ENCODE data around the gene USP7.

Gene USP7

GRCh38 chr16:8864480-8865110 lies 99.1 kb downstream of the USP7 start:
- ChIA-PET CTCF (interaction anchor here (1.4 kb wide), 1 partner anchor 62 kb away, joined by 3 read pairs; no protein-coding TSS in a partner anchor), POLR2A (interaction anchor here (0.6 kb wide), 1 partner anchor 15 kb away, joined by 3 read pairs; no protein-coding TSS in a partner anchor)
- Histone ChIP-seq H3K4me3 (ENCODE audit: control insufficient read depth in 1 of 7, extremely low read depth in 1 of 7, insufficient read depth in 4 of 7, low read depth in 2 of 7, low read length in 6 of 7) (no peak overlapping the region), H3K27me3 (replicated peaks in 2 of 5; ENCODE audit: control insufficient read depth in 4 of 5, insufficient read depth in 5 of 5, low read length in 4 of 5) (no peaks in the 10 kb centered on the region), H3K4me1 (ENCODE audit: control extremely low read depth in 1 of 4, control insufficient read depth in 4 of 4, insufficient read depth in 4 of 4, low read length in 3 of 4) (peaks cover 3 to 42% (median 29%) of the 10 kb centered on the region in 4 experiments), H3K36me3 (ENCODE audit: control insufficient read depth in 4 of 4, insufficient read depth in 4 of 4, low read length in 3 of 4) (peaks cover 0 to 17% (median 0%) of the 10 kb centered on the region in 4 experiments), H3K27ac (ENCODE audit: insufficient read depth in 1 of 2, low read depth in 1 of 2, low read length in 2 of 2, poor library complexity in 1 of 2, severe bottlenecking in 2 of 2) (no peak overlapping the region), H3K9me3 (ENCODE audit: control extremely low read depth in 1 of 5, control insufficient read depth in 4 of 5, insufficient read depth in 2 of 5, low read depth in 1 of 5, low read length in 4 of 5) (no peaks in the 10 kb centered on the region)
- 72% methylated on average over 8 of the region's 13 CpGs for WGBS (ENCODE audit: insufficient coverage)
- DNase-seq = no peak

GRCh38 chr16:8863594-8864424 lies 99.9 kb downstream of the USP7 start:
- peaks cover 3 to 37% (median 25%) of the 10 kb centered on the region in 4 experiments for H3K4me1 ChIP-seq (ENCODE audit: control extremely low read depth in 1 of 4, control insufficient read depth in 4 of 4, insufficient read depth in 4 of 4, low read length in 3 of 4)
- no peaks in the 10 kb centered on the region for H3K27me3 ChIP-seq (replicated peaks in 2 of 5; ENCODE audit: control insufficient read depth in 4 of 5, insufficient read depth in 5 of 5, low read length in 4 of 5)
- DNase-seq = no peak
- H3K27ac ChIP-seq (ENCODE audit: insufficient read depth in 1 of 2, low read depth in 1 of 2, low read length in 2 of 2, poor library complexity in 1 of 2, severe bottlenecking in 2 of 2) = no peak overlapping the region
- H3K9me3 ChIP-seq (ENCODE audit: control extremely low read depth in 1 of 5, control insufficient read depth in 4 of 5, insufficient read depth in 2 of 5, low read depth in 1 of 5, low read length in 4 of 5) = no peaks in the 10 kb centered on the region
- ChIA-PET CTCF (interaction anchor here (0.8 to 1.4 kb wide), 3 partner anchors 15 to 255 kb away, joined by 3 to 4 read pairs (median 3); no protein-coding TSS in a partner anchor), POLR2A (interaction anchor here (0.6 kb wide), 2 partner anchors 16 to 212 kb away, joined by 3 to 5 read pairs; no protein-coding TSS in a partner anchor)
- no peak overlapping the region for H3K4me3 ChIP-seq (ENCODE audit: control insufficient read depth in 1 of 7, extremely low read depth in 1 of 7, insufficient read depth in 4 of 7, low read depth in 2 of 7, low read length in 6 of 7)
- 95% methylated on average over 11 of the region's 17 CpGs for WGBS (ENCODE audit: insufficient coverage)
- H3K36me3 ChIP-seq (ENCODE audit: control insufficient read depth in 4 of 4, insufficient read depth in 4 of 4, low read length in 3 of 4) = peaks cover 0 to 24% (median 3%) of the 10 kb centered on the region in 4 experiments

- peaks cover 0 to 28% (median 18%) of the 10 kb centered on the region in 4 experiments for H3K4me1 ChIP-seq (ENCODE audit: control extremely low read depth in 1 of 4, control insufficient read depth in 4 of 4, insufficient read depth in 4 of 4, low read length in 3 of 4)
- 80% methylated on average over 9 of the region's 14 CpGs for WGBS (ENCODE audit: insufficient coverage)
- peaks cover 0 to 34% (median 9%) of the 10 kb centered on the region in 4 experiments for H3K36me3 ChIP-seq (ENCODE audit: control insufficient read depth in 4 of 4, insufficient read depth in 4 of 4, low read length in 3 of 4)
- ChIA-PET CTCF (interaction anchor here (0.8 to 1.3 kb wide), 4 partner anchors 17 to 295 kb away, joined by 3 to 4 read pairs (median 3); no protein-coding TSS in a partner anchor), POLR2A (no interaction called here)
- no peak overlapping the region for H3K4me3 ChIP-seq (ENCODE audit: control insufficient read depth in 1 of 7, extremely low read depth in 1 of 7, insufficient read depth in 4 of 7, low read depth in 2 of 7, low read length in 6 of 7)
- DNase-seq = no peak
- no peaks in the 10 kb centered on the region for H3K27me3 ChIP-seq (replicated peaks in 2 of 5; ENCODE audit: control insufficient read depth in 4 of 5, insufficient read depth in 5 of 5, low read length in 4 of 5)
- no peak overlapping the region for H3K27ac ChIP-seq (ENCODE audit: insufficient read depth in 1 of 2, low read depth in 1 of 2, low read length in 2 of 2, poor library complexity in 1 of 2, severe bottlenecking in 2 of 2)
- H3K9me3 ChIP-seq (ENCODE audit: control extremely low read depth in 1 of 5, control insufficient read depth in 4 of 5, insufficient read depth in 2 of 5, low read depth in 1 of 5, low read length in 4 of 5) = no peaks in the 10 kb centered on the region
Measured at GRCh38 chr16:8862309-8863130, 101.2 kb downstream of the USP7 start.

GRCh38 chr16:8861563-8862308 lies 102.0 kb downstream of the USP7 start:
- POLR2A ChIA-PET = no interaction called here
- no peak for DNase-seq
- Histone ChIP-seq H3K9me3 (ENCODE audit: control extremely low read depth in 1 of 5, control insufficient read depth in 4 of 5, insufficient read depth in 2 of 5, low read depth in 1 of 5, low read length in 4 of 5) (no peaks in the 10 kb centered on the region), H3K27me3 (replicated peaks in 2 of 5; ENCODE audit: control insufficient read depth in 4 of 5, insufficient read depth in 5 of 5, low read length in 4 of 5) (no peaks in the 10 kb centered on the region), H3K36me3 (ENCODE audit: control insufficient read depth in 4 of 4, insufficient read depth in 4 of 4, low read length in 3 of 4) (peaks cover 0 to 37% (median 11%) of the 10 kb centered on the region in 4 experiments), H3K27ac (ENCODE audit: insufficient read depth in 1 of 2, low read depth in 1 of 2, low read length in 2 of 2, poor library complexity in 1 of 2, severe bottlenecking in 2 of 2) (no peak overlapping the region), H3K4me3 (ENCODE audit: control insufficient read depth in 1 of 7, extremely low read depth in 1 of 7, insufficient read depth in 4 of 7, low read depth in 2 of 7, low read length in 6 of 7) (no peak overlapping the region), H3K4me1 (ENCODE audit: control extremely low read depth in 1 of 4, control insufficient read depth in 4 of 4, insufficient read depth in 4 of 4, low read length in 3 of 4) (peaks cover 0 to 23% (median 14%) of the 10 kb centered on the region in 4 experiments)
- 98% methylated on average over 8 of the region's 14 CpGs for WGBS (ENCODE audit: insufficient coverage)
- CTCF ChIA-PET = interaction anchor here (0.6 to 1.3 kb wide), 6 partner anchors 9 to 295 kb away, joined by 3 to 4 read pairs (median 3); no protein-coding TSS in a partner anchor

GRCh38 chr16:8859913-8860881 lies 103.5 kb downstream of the USP7 start:
- ChIA-PET CTCF (interaction anchor here (0.7 to 1.3 kb wide), 3 partner anchors 8 to 17 kb away, joined by 3 to 5 read pairs (median 4); partner anchors contain the start of gene CARHSP1), POLR2A (no interaction called here)
- H3K27me3 ChIP-seq (replicated peaks in 2 of 5; ENCODE audit: control insufficient read depth in 4 of 5, insufficient read depth in 5 of 5, low read length in 4 of 5) = no peaks in the 10 kb centered on the region
- no peak overlapping the region for H3K27ac ChIP-seq (ENCODE audit: insufficient read depth in 1 of 2, low read depth in 1 of 2, low read length in 2 of 2, poor library complexity in 1 of 2, severe bottlenecking in 2 of 2)
- peaks cover 7 to 51% (median 21%) of the 10 kb centered on the region in 4 experiments for H3K36me3 ChIP-seq (ENCODE audit: control insufficient read depth in 4 of 4, insufficient read depth in 4 of 4, low read length in 3 of 4)
- DNase-seq = no peak
- H3K9me3 ChIP-seq (ENCODE audit: control extremely low read depth in 1 of 5, control insufficient read depth in 4 of 5, insufficient read depth in 2 of 5, low read depth in 1 of 5, low read length in 4 of 5) = no peaks in the 10 kb centered on the region
- H3K4me3 ChIP-seq (ENCODE audit: control insufficient read depth in 1 of 7, extremely low read depth in 1 of 7, insufficient read depth in 4 of 7, low read depth in 2 of 7, low read length in 6 of 7) = no peak overlapping the region
- WGBS (ENCODE audit: insufficient coverage) = 89% methylated on average over 22 of the region's 25 CpGs
- H3K4me1 ChIP-seq (ENCODE audit: control extremely low read depth in 1 of 4, control insufficient read depth in 4 of 4, insufficient read depth in 4 of 4, low read length in 3 of 4) = peaks cover 0 to 16% (median 9%) of the 10 kb centered on the region in 4 experiments
